Fibroblast of skin of scalp (primary cell): Measurements from ENCODE around the gene ADAMTS3.

Source experiments
- DNase-seq: peaks from one replicate; pipeline ENCODE4 v3.0.0-alpha.2; 2013

ADAMTS3 gene

DNA sequence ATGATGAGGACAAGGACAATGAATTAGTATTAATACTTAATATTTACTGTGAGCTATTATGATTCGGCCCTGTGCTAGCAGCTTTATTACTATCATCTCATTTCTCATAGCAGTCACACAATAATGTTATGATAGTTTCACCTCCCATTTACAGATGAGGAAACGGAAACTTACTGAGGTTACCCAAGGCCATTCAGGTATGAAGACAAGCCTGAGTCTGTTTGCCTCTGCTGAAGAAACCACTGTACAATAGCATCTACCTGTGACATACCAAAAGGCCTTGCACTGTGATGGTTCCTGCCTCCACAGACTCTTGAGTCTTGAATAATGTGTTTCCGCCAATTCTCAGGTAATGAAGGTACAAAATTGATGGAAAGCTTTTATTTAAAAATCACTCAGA is 288.8 kb downstream of the ADAMTS3 start:
- no peak for DNase-seq

- no peak for DNase-seq
Measured at GRCh38 chr4:72275381-72275780, 293.6 kb downstream of the ADAMTS3 start.

- DNase-seq, result no peak
Measured at GRCh38 chr4:72274251-72274650, 294.8 kb downstream of the ADAMTS3 start.

DNA sequence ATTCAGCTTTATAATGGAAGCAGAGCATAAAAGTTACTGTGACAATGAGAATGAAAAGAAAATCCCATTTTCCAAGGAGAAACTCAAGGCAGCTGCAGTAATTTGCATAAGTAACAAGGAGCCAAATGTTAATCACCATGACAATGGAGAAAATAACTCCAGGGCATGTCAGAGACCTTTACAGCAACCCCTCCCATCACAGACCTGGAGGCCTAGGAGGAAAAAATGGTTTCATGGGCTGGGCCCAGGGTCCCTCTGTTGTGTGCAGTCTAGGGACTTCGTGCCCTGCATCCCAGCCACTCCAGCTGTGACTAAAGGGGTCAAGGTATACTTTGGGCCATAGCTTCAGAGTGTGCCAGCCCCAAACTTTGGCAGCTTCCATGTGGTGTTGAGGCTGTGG is 313.8 kb downstream of the ADAMTS3 start:
- DNase-seq, result no peak

DNA sequence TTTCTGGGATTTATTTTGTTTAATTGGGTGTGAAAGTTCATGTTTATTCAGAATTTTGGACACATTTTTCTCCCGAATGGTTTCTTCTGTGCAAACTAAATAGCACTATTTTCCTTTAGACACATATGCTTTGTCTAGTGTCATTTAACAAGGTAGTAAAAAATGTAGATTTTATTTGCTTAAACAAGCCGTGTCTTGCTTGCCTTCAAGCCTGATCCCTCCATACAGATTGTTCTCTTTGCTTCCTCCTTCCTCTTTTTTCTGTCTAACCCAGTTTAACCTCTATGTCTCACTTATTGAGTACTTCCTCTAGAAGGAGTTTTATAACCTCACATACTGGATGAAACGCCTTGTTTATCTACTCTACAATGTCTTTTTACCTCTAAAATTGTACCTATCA is 325.4 kb downstream of the ADAMTS3 start:
- DNase-seq, result no peak

- no peak for DNase-seq
Measured at GRCh38 chr4:72239487-72240116, 329.4 kb downstream of the ADAMTS3 start.
